H9 (cell line): Measurements from ENCODE around the gene IQSEC1. TPM values are rescaled to one million over a fixed set of nuclear protein-coding genes. Genes with fewer than 3 reads are reported as not detected.

ENCODE experiments used
- DNase-seq: peaks from one replicate; pipeline ENCODE4 v3.0.0-alpha.2; 2017
- H2AFZ ChIP-seq: one replicate; pipeline ENCODE4 v1.6.1; 2013; ENCODE audit warnings: mild to moderate bottlenecking, low read length, control low read depth, moderate library complexity
- H2AK5ac ChIP-seq: 2 replicates; pipeline ENCODE4 v1.6.1; 2013; ENCODE audit warnings: low read length, control low read depth, mixed read lengths; ENCODE audit not compliant: insufficient read length
- H2BK120ac ChIP-seq: one replicate; pipeline ENCODE4 v1.6.1; 2013; ENCODE audit warnings: low read depth, mild to moderate bottlenecking, low read length, control low read depth, inconsistent platforms; ENCODE audit not compliant: poor library complexity, severe bottlenecking
- H2BK12ac ChIP-seq: 2 replicates; pipeline ENCODE4 v1.6.1; 2013; ENCODE audit warnings: low read length, control low read depth, mixed read lengths, low read depth; ENCODE audit not compliant: insufficient read length
- H2BK15ac ChIP-seq: 2 replicates; pipeline ENCODE4 v1.6.1; 2013; ENCODE audit warnings: low read depth, low read length, control low read depth
- H2BK20ac ChIP-seq: one replicate; pipeline ENCODE4 v1.6.1; 2013; ENCODE audit warnings: low read depth, mild to moderate bottlenecking, low read length, control low read depth, inconsistent platforms; ENCODE audit not compliant: poor library complexity, severe bottlenecking
- H2BK5ac ChIP-seq: 2 replicates; pipeline ENCODE4 v1.6.1; 2013; ENCODE audit warnings: low read length, control low read depth, mixed read lengths; ENCODE audit not compliant: insufficient read length
- H3K14ac ChIP-seq: 2 replicates; pipeline ENCODE4 v1.6.1; 2013; ENCODE audit warnings: low read length, control low read depth; ENCODE audit not compliant: insufficient read depth
- H3K18ac ChIP-seq: 2 replicates; pipeline ENCODE4 v1.6.1; 2013; ENCODE audit warnings: low read depth, mild to moderate bottlenecking, mixed read lengths, low read length, control low read depth; ENCODE audit not compliant: insufficient read length
- H3K23ac ChIP-seq: 2 replicates; pipeline ENCODE4 v1.6.1; 2013; ENCODE audit warnings: low read length, control low read depth, mixed read lengths, low read depth; ENCODE audit not compliant: insufficient read length
- H3K23me2 ChIP-seq: 2 replicates; pipeline ENCODE4 v1.6.1; 2013; ENCODE audit warnings: low read depth, mild to moderate bottlenecking, mixed read lengths, low read length, control low read depth; ENCODE audit not compliant: insufficient read length, poor library complexity, severe bottlenecking
- H3K27ac ChIP-seq: 2 replicates; pipeline ENCODE4 v1.5.1; 2013; ENCODE audit warnings: low read length, control low read depth, mixed read lengths, low read depth; ENCODE audit not compliant: insufficient read length
- H3K27me3 ChIP-seq: 2 replicates; pipeline ENCODE4 v1.6.1; 2013; ENCODE audit warnings: low read length, control low read depth, inconsistent platforms; ENCODE audit not compliant: insufficient read depth
- H3K4ac ChIP-seq: 2 replicates; pipeline ENCODE4 v1.6.1; 2013; ENCODE audit warnings: low read depth, mild to moderate bottlenecking, control low read depth, inconsistent platforms, low read length, moderate library complexity
- H3K4me1 ChIP-seq: 2 replicates; pipeline ENCODE4 v1.6.1; 2013; ENCODE audit warnings: low read length, control low read depth, inconsistent platforms; ENCODE audit not compliant: insufficient read depth
- H3K4me2 ChIP-seq: 2 replicates; pipeline ENCODE4 v1.6.1; 2013; ENCODE audit warnings: low read length, control low read depth, mixed read lengths; ENCODE audit not compliant: insufficient read length, insufficient read depth
- H3K56ac ChIP-seq: 2 replicates; pipeline ENCODE4 v1.6.1; 2013; ENCODE audit warnings: low read depth, mild to moderate bottlenecking, mixed read lengths, low read length, control low read depth; ENCODE audit not compliant: insufficient read length
- H3K79me1 ChIP-seq: 2 replicates; pipeline ENCODE4 v1.6.1; 2013; ENCODE audit warnings: low read depth, mild to moderate bottlenecking, moderate library complexity, low read length, control low read depth, inconsistent platforms; ENCODE audit not compliant: insufficient read depth, poor library complexity, severe bottlenecking
- H3K79me2 ChIP-seq: 2 replicates; pipeline ENCODE4 v1.6.1; 2013; ENCODE audit warnings: low read length, control low read depth, inconsistent platforms; ENCODE audit not compliant: insufficient read depth
- H3K9ac ChIP-seq: 2 replicates; pipeline ENCODE4 v1.6.1; 2013; ENCODE audit warnings: low read length, control low read depth, mixed read lengths; ENCODE audit not compliant: insufficient read length; ENCODE audit errors: extremely low read depth
- H3K9me3 ChIP-seq: one replicate; pipeline ENCODE4 v1.6.1; 2013; ENCODE audit warnings: low read depth, low read length, inconsistent platforms; ENCODE audit not compliant: control insufficient read depth
- H3T11ph ChIP-seq: one replicate; pipeline ENCODE4 v1.6.1; 2013; ENCODE audit warnings: mild to moderate bottlenecking, low read length, control low read depth, inconsistent platforms
- H4K20me1 ChIP-seq: one replicate; pipeline ENCODE4 v1.6.1; 2013; ENCODE audit not compliant: control insufficient read depth, insufficient read length, insufficient read depth
- H4K5ac ChIP-seq: 2 replicates; pipeline ENCODE4 v1.6.1; 2013; ENCODE audit warnings: low read depth, mild to moderate bottlenecking, mixed read lengths, low read length, control low read depth; ENCODE audit not compliant: insufficient read length
- H4K8ac ChIP-seq: replicated peaks from 2 replicates; pipeline ENCODE4 v1.6.1; 2013; ENCODE audit warnings: low read length, control low read depth, mixed read lengths, low read depth; ENCODE audit not compliant: insufficient read length
- H4K91ac ChIP-seq: 2 replicates; pipeline ENCODE4 v1.6.1; 2013; ENCODE audit warnings: low read depth, mild to moderate bottlenecking, moderate library complexity, mixed read lengths, low read length, control low read depth; ENCODE audit not compliant: insufficient read length
- H3K27ac Mint-ChIP-seq, 3 experiments: 2 replicates in 2 of 3; 3 replicates in 1 of 3; pipeline ENCODE4 v1.8.0; 2020 to 2021; ENCODE audit warnings: mixed read lengths in 3 of 3, mild to moderate bottlenecking in 1 of 3, moderate library complexity in 1 of 3
- H3K27me3 Mint-ChIP-seq: 2 replicates; pipeline ENCODE4 v1.8.0; 2021; ENCODE audit warnings: low read depth, mild to moderate bottlenecking, moderate library complexity, mixed read lengths
- H3K36me3 Mint-ChIP-seq, 3 experiments: 2 replicates in 2 of 3; 3 replicates in 1 of 3; pipeline ENCODE4 v1.8.0; 2020 to 2021; ENCODE audit warnings: low read depth in 3 of 3, mixed read lengths in 3 of 3; ENCODE audit not compliant: insufficient read depth in 1 of 3
- H3K4me1 Mint-ChIP-seq, 2 experiments: 2 replicates each; pipeline ENCODE4 v1.8.0; 2020; ENCODE audit warnings: mixed read lengths in 2 of 2
- H3K4me3 Mint-ChIP-seq, 2 experiments: 2 replicates in 1 of 2; 3 replicates in 1 of 2; pipeline ENCODE4 v1.8.0; 2020 to 2021; ENCODE audit warnings: mild to moderate bottlenecking in 2 of 2, mixed read lengths in 2 of 2, moderate library complexity in 1 of 2
- H3K9me3 Mint-ChIP-seq, 2 experiments: 2 replicates in 1 of 2; 3 replicates in 1 of 2; pipeline ENCODE4 v1.8.0; 2020; ENCODE audit warnings: mild to moderate bottlenecking in 2 of 2, mixed read lengths in 2 of 2, moderate library complexity in 1 of 2
- WGBS: extraction: QIAGEN DNeasy Blood & Tissue Kit; methylation state at CpG from one replicate; pipeline ENCODE4 v1.1.7; 2013; ENCODE audit warnings: missing lambda C conversion rate, low lambda C conversion rate, mixed read lengths; ENCODE audit not compliant: insufficient read length; ENCODE audit errors: extremely low coverage; 5-methylcytosine and 5-hydroxymethylcytosine counted together
- total RNA-seq: library from RNA; stranded (reverse); gene quantifications from 2 replicates; pipeline ENCODE4 v1.2.1, GENCODE V29; 2021
- TF ChIP-seq, protein P1 (sequence below): fragments of 200-600 bp; sonication (generic); conservative IDR thresholded peaks from 3 replicates; pipeline ENCODE4 v1.8.0; 2021; ENCODE audit warnings: antibody characterized with exemption, mild to moderate bottlenecking

Gene IQSEC1
- total RNA-seq, 1 experiment from 2014 or later = 19.1 TPM

DNA sequence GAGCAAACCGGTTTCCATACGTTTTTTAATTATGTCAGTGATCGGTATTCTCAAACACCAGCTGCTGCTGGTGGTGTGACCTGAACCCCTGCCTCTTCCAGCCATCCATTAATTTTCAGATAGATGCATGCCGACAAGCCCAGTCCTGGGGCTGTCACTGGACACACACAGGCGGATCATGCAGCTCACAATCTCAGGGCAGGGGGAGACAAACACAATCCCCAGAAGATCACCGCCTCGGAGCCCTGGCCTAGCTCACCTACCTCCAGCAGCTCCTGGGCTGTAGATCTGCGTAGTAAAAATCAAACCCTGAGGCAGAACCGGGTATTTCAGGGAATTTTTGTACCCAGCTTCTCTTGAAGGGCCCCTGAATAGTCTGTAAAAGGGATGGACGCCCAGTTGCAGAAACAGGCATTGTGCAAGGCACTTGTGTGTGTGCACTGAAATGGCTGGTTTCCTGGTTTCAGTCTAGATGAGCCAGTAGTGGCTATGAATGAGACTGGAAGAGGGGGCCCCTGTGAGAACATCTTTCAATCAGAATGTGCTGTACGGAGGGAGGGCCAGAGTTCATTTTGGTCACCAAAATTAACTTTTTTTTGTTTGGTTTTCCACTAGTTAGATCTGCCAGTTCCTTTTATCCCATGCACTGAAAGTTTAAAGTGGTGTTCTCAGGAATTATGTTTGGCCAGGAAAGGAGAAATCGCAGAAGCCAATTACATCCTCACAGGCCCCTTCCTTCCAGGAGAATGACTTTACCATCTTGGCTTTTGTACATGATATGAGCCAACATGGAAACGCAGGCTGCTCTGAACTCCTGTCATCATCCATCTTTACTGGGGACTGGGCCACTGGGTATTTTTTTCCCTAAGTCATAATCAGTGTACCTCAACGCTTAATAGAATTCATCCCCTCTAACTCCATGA, 176.9 kb downstream of the IQSEC1 start:
- Histone ChIP-seq H2BK120ac (no peak overlapping the region), H3K4me1 (no peaks in the 10 kb centered on the region), H2BK12ac (no peak overlapping the region), H3K4me2 (no peak overlapping the region), H4K91ac (no peak overlapping the region), H3K27ac (no peak overlapping the region), H2AK5ac (no peak overlapping the region), H3K14ac (no peak overlapping the region), H2AFZ (no peak overlapping the region), H3K79me1 (no peaks in the 10 kb centered on the region), H3K27me3 (no peaks in the 10 kb centered on the region), H3K4ac (no peak overlapping the region), H2BK5ac (no peak overlapping the region), H3T11ph (no peak overlapping the region), H3K23me2 (no peaks in the 10 kb centered on the region), H4K20me1 (no peaks in the 10 kb centered on the region), H3K56ac (no peak overlapping the region), H3K18ac (no peak overlapping the region), H3K23ac (no peak overlapping the region), H4K5ac (no peak overlapping the region), H4K8ac (no peak overlapping the region), H3K9ac (no peak overlapping the region), H3K9me3 (no peaks in the 10 kb centered on the region), H2BK20ac (no peak overlapping the region), H3K79me2 (no peaks in the 10 kb centered on the region), H2BK15ac (no peak overlapping the region)
- WGBS = no CpG with 5 or more reads among the region's 14 CpGs
- peaks cover 4 to 11% (median 6%) of the 10 kb centered on the region in 3 experiments; a peak in 6 of 7 replicates for H3K36me3 Mint-ChIP-seq
- peaks cover 28% of the 10 kb centered on the region for H3K27me3 Mint-ChIP-seq
- H3K9me3 Mint-ChIP-seq = no peaks in the 10 kb centered on the region
- no peak overlapping the region for H3K4me3 Mint-ChIP-seq
- peaks cover 11 to 16% of the 10 kb centered on the region in 2 experiments for H3K4me1 Mint-ChIP-seq
- no peak for DNase-seq
- TF ChIP-seq, protein P1, sequence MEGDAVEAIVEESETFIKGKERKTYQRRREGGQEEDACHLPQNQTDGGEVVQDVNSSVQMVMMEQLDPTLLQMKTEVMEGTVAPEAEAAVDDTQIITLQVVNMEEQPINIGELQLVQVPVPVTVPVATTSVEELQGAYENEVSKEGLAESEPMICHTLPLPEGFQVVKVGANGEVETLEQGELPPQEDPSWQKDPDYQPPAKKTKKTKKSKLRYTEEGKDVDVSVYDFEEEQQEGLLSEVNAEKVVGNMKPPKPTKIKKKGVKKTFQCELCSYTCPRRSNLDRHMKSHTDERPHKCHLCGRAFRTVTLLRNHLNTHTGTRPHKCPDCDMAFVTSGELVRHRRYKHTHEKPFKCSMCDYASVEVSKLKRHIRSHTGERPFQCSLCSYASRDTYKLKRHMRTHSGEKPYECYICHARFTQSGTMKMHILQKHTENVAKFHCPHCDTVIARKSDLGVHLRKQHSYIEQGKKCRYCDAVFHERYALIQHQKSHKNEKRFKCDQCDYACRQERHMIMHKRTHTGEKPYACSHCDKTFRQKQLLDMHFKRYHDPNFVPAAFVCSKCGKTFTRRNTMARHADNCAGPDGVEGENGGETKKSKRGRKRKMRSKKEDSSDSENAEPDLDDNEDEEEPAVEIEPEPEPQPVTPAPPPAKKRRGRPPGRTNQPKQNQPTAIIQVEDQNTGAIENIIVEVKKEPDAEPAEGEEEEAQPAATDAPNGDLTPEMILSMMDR = peak; percentile 41; the same call in 2 of the 3 replicates
- no peak overlapping the region for H3K27ac Mint-ChIP-seq
